GM10248 (cell line): ENCODE results near the gene KRTAP24-1.

ENCODE experiments used
- CTCF ChIA-PET: fragments of 300-600 bp; sonication (Branson Sonifier 250); formaldehyde crosslinking; extraction: SDS; loops from one replicate; lab custom pipeline; 2021; ENCODE audit warnings: antibody characterized with exemption; lab: Yijun Ruan, JAX
- POLR2A ChIA-PET: fragments of 350-650 bp; sonication (Branson Sonifier 250); formaldehyde crosslinking; extraction: SDS; loops from one replicate; lab custom pipeline; 2020; ENCODE audit warnings: antibody characterized with exemption; lab: Yijun Ruan, JAX
- DNase-seq: peaks from one replicate; pipeline ENCODE4 v3.0.0; 2012; ENCODE audit errors: extremely low spot score
- CTCF ChIP-seq: IDR thresholded peaks from 2 replicates; pipeline ENCODE4 v1.5.1; 2012; ENCODE audit warnings: mild to moderate bottlenecking, low read depth; ENCODE audit errors: extremely low read depth, missing control alignments, control extremely low read depth

Gene KRTAP24-1

GRCh38 chr21:30245061-30245460 is 37.7 kb downstream of the KRTAP24-1 start:
- ChIA-PET CTCF (interaction anchor here (0.9 to 1.3 kb wide), 3 partner anchors 9 to 27 kb away, joined by 3 to 5 read pairs (median 3); no protein-coding TSS in a partner anchor), POLR2A (no interaction called here)
- DNase-seq: no peak
- TF ChIP-seq CTCF: no peak

GRCh38 chr21:30243691-30244090 is 39.1 kb downstream of the KRTAP24-1 start:
- DNase-seq: no peak
- no peak for TF ChIP-seq CTCF
- CTCF ChIA-PET: interaction anchor here (1.1 to 1.3 kb wide), 2 partner anchors 9 to 48 kb away, joined by 3 read pairs; no protein-coding TSS in a partner anchor
- POLR2A ChIA-PET: no interaction called here

- CTCF ChIA-PET: no interaction called here
- DNase-seq: no peak
- TF ChIP-seq CTCF: no peak
- POLR2A ChIA-PET: no interaction called here
These were observed 42.1 kb downstream of the KRTAP24-1 start for GRCh38 chr21:30240661-30241060.

- POLR2A ChIA-PET: no interaction called here
- no peak for TF ChIP-seq CTCF
- CTCF ChIA-PET: no interaction called here
- no peak for DNase-seq
These were observed 44.6 kb downstream of the KRTAP24-1 start for GRCh38 chr21:30238168-30238567.

GRCh38 chr21:30234643-30235042 is 48.1 kb downstream of the KRTAP24-1 start:
- POLR2A ChIA-PET: no interaction called here
- no peak for DNase-seq
- TF ChIP-seq CTCF: no peak
- CTCF ChIA-PET: interaction anchor here (0.7 to 1.3 kb wide), 2 partner anchors 10 to 23 kb away, joined by 3 read pairs; no protein-coding TSS in a partner anchor

GRCh38 chr21:30234050-30234449 is 48.7 kb downstream of the KRTAP24-1 start:
- POLR2A ChIA-PET: no interaction called here
- no peak for TF ChIP-seq CTCF
- CTCF ChIA-PET: no interaction called here
- no peak for DNase-seq

- CTCF ChIA-PET: no interaction called here
- POLR2A ChIA-PET: no interaction called here
These were observed 49.3 kb downstream of the KRTAP24-1 start for GRCh38 chr21:30233228-30234020.

More at GRCh38 chr21:30233228-30234020, 49.3 kb downstream of the KRTAP24-1 start:
- no peak for TF ChIP-seq CTCF
- DNase-seq: no peak
